ENCODE results near the gene FZD8. TPM values are rescaled to one million over a fixed set of nuclear protein-coding genes. Genes with fewer than 3 reads are reported as not detected.
A peak's percentile ranks its signal among the peaks of the same experiment; 100 is the strongest.

Gene FZD8
- polyA plus RNA-seq, 3 donors = 0.04 to 0.24 TPM; not detected in 1

DNA sequence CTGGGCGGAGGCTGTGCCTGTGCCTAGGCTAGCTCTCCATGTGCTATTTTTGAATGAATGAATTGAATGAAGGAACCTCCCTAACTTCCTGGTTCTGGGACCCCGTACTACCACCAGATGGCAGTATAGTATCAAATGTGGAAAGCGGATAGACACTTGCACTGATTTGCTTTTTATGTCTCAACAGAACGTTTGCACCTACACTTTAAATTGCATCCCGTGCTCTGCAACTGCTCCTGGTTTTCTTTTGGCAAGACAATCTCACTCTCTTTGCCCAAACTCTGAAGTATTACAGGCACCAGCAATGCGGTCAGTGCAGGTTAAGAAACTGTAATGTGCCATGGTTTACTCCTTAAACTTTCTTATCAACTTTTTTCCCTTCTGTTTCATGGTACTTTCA is 6.5 kb downstream of the FZD8 start:
- Histone ChIP-seq H3K9ac (ENCODE audit: insufficient read depth, low read length, poor library complexity, severe bottlenecking) (no peak overlapping the region), H3K4me3 (replicated peaks in 1 of 3; ENCODE audit: low read depth in 2 of 3, low read length in 3 of 3) (no peak overlapping the region), H4K20me1 (ENCODE audit: insufficient read depth, low read length) (no peaks in the 10 kb centered on the region), H3K79me2 (ENCODE audit: insufficient read depth, low read length) (no peaks in the 10 kb centered on the region), H3K4me2 (replicated peaks; ENCODE audit: extremely low read depth, low read length, poor library complexity, severe bottlenecking) (no peak overlapping the region), H3K9me3 (replicated peaks in 1 of 2; ENCODE audit: control insufficient read depth in 1 of 2, insufficient read depth in 1 of 2, low read length in 2 of 2) (peaks cover 0 to 9% of the 10 kb centered on the region in 2 donors), H2AFZ (ENCODE audit: insufficient read depth, low read depth, low read length, poor library complexity, severe bottlenecking) (no peak overlapping the region), H3K36me3 (replicated peaks in 1 of 2; ENCODE audit: control insufficient read depth in 1 of 2, insufficient read depth in 2 of 2, low read length in 2 of 2) (no peaks in the 10 kb centered on the region), H3K27ac (ENCODE audit: low read depth in 1 of 2, low read length in 2 of 2) (no peak overlapping the region), H3K4me1 (ENCODE audit: control insufficient read depth in 1 of 2, insufficient read depth in 2 of 2, low read length in 2 of 2) (peaks cover 8 to 10% of the 10 kb centered on the region in 2 donors), H3K27me3 (ENCODE audit: control insufficient read depth in 2 of 2, insufficient read depth in 2 of 2, low read length in 2 of 2) (peaks cover 43 to 45% of the 10 kb centered on the region in 2 donors)
- DNase-seq = peak; percentile 24 to 52 (median 42)
- H3K27me3 Mint-ChIP-seq (ENCODE audit: low read depth in 3 of 3) = peaks cover 43 to 52% (median 48%) of the 10 kb centered on the region in 3 donors
- H3K27ac Mint-ChIP-seq = no peak overlapping the region
- H3K9me3 Mint-ChIP-seq = peaks cover 0 to 14% (median 6%) of the 10 kb centered on the region in 7 donors
- intact Hi-C loops (cut with micrococcal nuclease) = no loop called here
- 0% methylated on average over 1 of the region's 6 CpGs for WGBS (ENCODE audit: insufficient coverage)
- peaks cover 0 to 3% of the 10 kb centered on the region in 2 donors for H3K36me3 Mint-ChIP-seq
- peaks cover 8% of the 10 kb centered on the region for H3K4me1 Mint-ChIP-seq
- H3K4me3 Mint-ChIP-seq = peak overlapping the region in 1 of 2 donors; percentile 60
- TF ChIP-seq, protein P1, sequence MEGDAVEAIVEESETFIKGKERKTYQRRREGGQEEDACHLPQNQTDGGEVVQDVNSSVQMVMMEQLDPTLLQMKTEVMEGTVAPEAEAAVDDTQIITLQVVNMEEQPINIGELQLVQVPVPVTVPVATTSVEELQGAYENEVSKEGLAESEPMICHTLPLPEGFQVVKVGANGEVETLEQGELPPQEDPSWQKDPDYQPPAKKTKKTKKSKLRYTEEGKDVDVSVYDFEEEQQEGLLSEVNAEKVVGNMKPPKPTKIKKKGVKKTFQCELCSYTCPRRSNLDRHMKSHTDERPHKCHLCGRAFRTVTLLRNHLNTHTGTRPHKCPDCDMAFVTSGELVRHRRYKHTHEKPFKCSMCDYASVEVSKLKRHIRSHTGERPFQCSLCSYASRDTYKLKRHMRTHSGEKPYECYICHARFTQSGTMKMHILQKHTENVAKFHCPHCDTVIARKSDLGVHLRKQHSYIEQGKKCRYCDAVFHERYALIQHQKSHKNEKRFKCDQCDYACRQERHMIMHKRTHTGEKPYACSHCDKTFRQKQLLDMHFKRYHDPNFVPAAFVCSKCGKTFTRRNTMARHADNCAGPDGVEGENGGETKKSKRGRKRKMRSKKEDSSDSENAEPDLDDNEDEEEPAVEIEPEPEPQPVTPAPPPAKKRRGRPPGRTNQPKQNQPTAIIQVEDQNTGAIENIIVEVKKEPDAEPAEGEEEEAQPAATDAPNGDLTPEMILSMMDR (IDR thresholded peaks at IDR 0.05) = peak; percentile 87

DNA sequence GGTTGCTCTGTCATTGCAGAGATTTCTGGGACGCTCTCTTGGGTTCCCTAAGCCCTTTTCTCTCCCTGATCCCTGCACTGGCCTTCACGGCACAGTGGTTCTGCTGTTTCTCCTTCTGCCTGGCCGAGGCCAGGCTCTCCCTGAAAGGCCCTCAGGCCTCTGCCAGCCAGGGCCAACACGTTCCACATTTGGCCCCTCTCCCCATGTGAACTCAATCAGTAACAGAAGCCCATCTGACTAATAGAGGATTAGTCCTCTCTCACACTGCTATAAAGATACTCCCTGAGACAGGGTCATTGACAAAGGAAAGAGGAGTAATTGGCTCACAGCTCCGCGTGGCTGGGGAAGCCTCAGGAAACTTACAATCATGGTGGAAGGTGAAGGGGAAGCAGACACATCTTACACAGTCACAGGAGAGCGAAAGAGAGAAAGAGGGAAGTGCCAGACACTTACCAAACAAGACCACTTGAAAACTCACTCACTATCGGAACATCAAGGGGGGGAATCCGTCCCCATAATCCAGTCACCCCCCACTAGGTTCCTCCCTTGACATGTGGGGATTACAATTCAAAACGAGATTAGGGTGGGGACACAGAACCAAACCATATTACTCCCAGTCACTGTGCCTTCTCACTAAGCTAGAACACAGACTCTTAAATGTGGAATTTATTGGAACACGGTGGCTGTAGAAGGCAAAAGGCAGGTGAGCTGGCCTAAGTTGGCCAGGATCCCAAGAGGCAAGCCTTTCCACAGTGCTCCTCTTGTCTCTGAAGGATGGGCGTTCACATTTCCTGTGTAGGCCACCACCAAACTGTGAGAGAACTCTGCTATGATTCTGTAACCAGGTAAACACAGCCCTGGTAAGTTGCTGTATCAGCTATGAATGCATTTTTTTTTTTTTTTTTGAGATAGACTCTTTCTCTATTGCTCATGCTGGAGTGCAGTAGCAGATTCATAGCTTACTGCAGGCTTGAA is 8.8 kb downstream of the FZD8 start:
- Mint-ChIP-seq H3K36me3 (peaks cover 0 to 1% of the 10 kb centered on the region in 2 donors), H3K9me3 (peaks cover 0 to 3% (median 0%) of the 10 kb centered on the region in 7 donors), H3K27me3 (ENCODE audit: low read depth in 3 of 3) (peaks cover 29 to 37% (median 32%) of the 10 kb centered on the region in 3 donors), H3K4me3 (no peak overlapping the region), H3K4me1 (no peaks in the 10 kb centered on the region), H3K27ac (peak overlapping the region in 1 of 7 donors; percentile 29)
- TF ChIP-seq, protein P1 (IDR thresholded peaks at IDR 0.05) = no peak
- H2AFZ ChIP-seq (ENCODE audit: insufficient read depth, low read depth, low read length, poor library complexity, severe bottlenecking) = no peak overlapping the region
- H3K9me3 ChIP-seq (replicated peaks in 1 of 2; ENCODE audit: control insufficient read depth in 1 of 2, insufficient read depth in 1 of 2, low read length in 2 of 2) = peaks cover 0 to 4% of the 10 kb centered on the region in 2 donors
- H3K9ac ChIP-seq (ENCODE audit: insufficient read depth, low read length, poor library complexity, severe bottlenecking) = no peak overlapping the region
- H3K4me3 ChIP-seq (replicated peaks in 1 of 3; ENCODE audit: low read depth in 2 of 3, low read length in 3 of 3) = no peak overlapping the region
- H3K36me3 ChIP-seq (replicated peaks in 1 of 2; ENCODE audit: control insufficient read depth in 1 of 2, insufficient read depth in 2 of 2, low read length in 2 of 2) = no peaks in the 10 kb centered on the region
- WGBS (ENCODE audit: insufficient coverage) = 60% methylated on average over 6 of the region's 12 CpGs
- peaks cover 25 to 27% of the 10 kb centered on the region in 2 donors for H3K27me3 ChIP-seq (ENCODE audit: control insufficient read depth in 2 of 2, insufficient read depth in 2 of 2, low read length in 2 of 2)
- intact Hi-C loops (cut with micrococcal nuclease) = no loop called here
- no peaks in the 10 kb centered on the region for H3K4me1 ChIP-seq (ENCODE audit: control insufficient read depth in 1 of 2, insufficient read depth in 2 of 2, low read length in 2 of 2)
- no peak overlapping the region for H3K4me2 ChIP-seq (replicated peaks; ENCODE audit: extremely low read depth, low read length, poor library complexity, severe bottlenecking)
- DNase-seq = no peak
- no peak overlapping the region for H3K27ac ChIP-seq (ENCODE audit: low read depth in 1 of 2, low read length in 2 of 2)
- no peaks in the 10 kb centered on the region for H3K79me2 ChIP-seq (ENCODE audit: insufficient read depth, low read length)
- no peaks in the 10 kb centered on the region for H4K20me1 ChIP-seq (ENCODE audit: insufficient read depth, low read length)
